ENCODE results near the gene NOP16. TPM values are rescaled to one million over a fixed set of nuclear protein-coding genes. Genes with fewer than 3 reads are reported as not detected.
A peak's percentile ranks its signal among the peaks of the same experiment; 100 is the strongest.

The NOP16 gene
- total RNA-seq, 1 experiment from 2014 or later, result 146 TPM

GRCh38 chr5:176381423-176381822 is 7.0 kb downstream of the NOP16 start:
- no peaks in the 10 kb centered on the region for H3K9me3 ChIP-seq
- no peaks in the 10 kb centered on the region for H3K27me3 ChIP-seq
- peaks cover 71% of the 10 kb centered on the region for H3K36me3 ChIP-seq
- DNase-seq, result no peak
- H3K4me3 ChIP-seq, result no peak overlapping the region

- Histone ChIP-seq H3K27me3 (no peaks in the 10 kb centered on the region), H3K9me3 (no peaks in the 10 kb centered on the region), H3K4me3 (no peak overlapping the region), H3K36me3 (peaks cover 56% of the 10 kb centered on the region)
- no peak for DNase-seq
These were observed 8.5 kb downstream of the NOP16 start for GRCh38 chr5:176379881-176380280.

GRCh38 chr5:176373100-176373818 is 15.1 kb downstream of the NOP16 start:
- Histone ChIP-seq H3K4me3 (no peak overlapping the region), H3K9me3 (no peaks in the 10 kb centered on the region), H3K36me3 (no peaks in the 10 kb centered on the region; the same call in none of the 2 replicates), H3K27me3 (no peaks in the 10 kb centered on the region)
- no peak for DNase-seq

GRCh38 chr5:176371621-176372539 is 16.5 kb downstream of the NOP16 start:
- no peak for DNase-seq
- Histone ChIP-seq H3K4me3 (no peak overlapping the region), H3K27me3 (no peaks in the 10 kb centered on the region), H3K36me3 (no peaks in the 10 kb centered on the region; the same call in 1 of the 2 replicates), H3K9me3 (no peaks in the 10 kb centered on the region)

GRCh38 chr5:176369934-176370711 is 18.3 kb downstream of the NOP16 start:
- H3K4me3 ChIP-seq, result no peak overlapping the region
- no peaks in the 10 kb centered on the region for H3K9me3 ChIP-seq
- H3K36me3 ChIP-seq, result no peaks in the 10 kb centered on the region; the same call in 1 of the 2 replicates
- H3K27me3 ChIP-seq, result peaks cover 6% of the 10 kb centered on the region
- no peak for DNase-seq

GRCh38 chr5:176368726-176369125 is 19.7 kb downstream of the NOP16 start:
- no peak overlapping the region for H3K4me3 ChIP-seq
- no peaks in the 10 kb centered on the region; the same call in 1 of the 2 replicates for H3K36me3 ChIP-seq
- no peak for DNase-seq
- H3K27me3 ChIP-seq, result peaks cover 6% of the 10 kb centered on the region
- no peaks in the 10 kb centered on the region for H3K9me3 ChIP-seq

- Histone ChIP-seq H3K4me3 (peak overlapping the region; percentile 41), H3K27me3 (peaks cover 6% of the 10 kb centered on the region), H3K36me3 (peaks cover 2% of the 10 kb centered on the region; the same call in 1 of the 2 replicates), H3K9me3 (no peaks in the 10 kb centered on the region)
- no peak for DNase-seq
These were observed 22.0 kb downstream of the NOP16 start for GRCh38 chr5:176366232-176366894.

GRCh38 chr5:176365351-176366231 is 22.8 kb downstream of the NOP16 start, which contains the start of gene ARL10:
Gene ARL10 (plus strand): TSS chr5:176365487. CDS start chr5:176365564, 77 bp downstream.
- no peaks in the 10 kb centered on the region for H3K9me3 ChIP-seq
- DNase-seq, result peak; percentile 28
- H3K27me3 ChIP-seq, result peaks cover 6% of the 10 kb centered on the region
- peak within 1 kb of the TSS; percentile 41 for H3K4me3 ChIP-seq
- peaks cover 4% of the 10 kb centered on the region; the same call in 1 of the 2 replicates for H3K36me3 ChIP-seq

- Histone ChIP-seq H3K36me3 (peaks cover 4% of the 10 kb centered on the region), H3K9me3 (no peaks in the 10 kb centered on the region), H3K4me3 (peak overlapping the region; percentile 41), H3K27me3 (peaks cover 6% of the 10 kb centered on the region)
- DNase-seq, result no peak
These were observed 23.5 kb downstream of the NOP16 start for GRCh38 chr5:176364765-176365350.

GRCh38 chr5:176362233-176362490 is 26.2 kb downstream of the NOP16 start:
- no peaks in the 10 kb centered on the region for H3K9me3 ChIP-seq
- DNase-seq, result no peak
- peaks cover 6% of the 10 kb centered on the region for H3K27me3 ChIP-seq
- H3K4me3 ChIP-seq, result peak overlapping the region; percentile 95
- H3K36me3 ChIP-seq, result peaks cover 28% of the 10 kb centered on the region

- Histone ChIP-seq H3K9me3 (no peaks in the 10 kb centered on the region), H3K4me3 (peak within 1 kb of the TSS; percentile 95), H3K27me3 (peaks cover 6% of the 10 kb centered on the region), H3K36me3 (peaks cover 32% of the 10 kb centered on the region)
- DNase-seq, result peak; percentile 98
These were observed 26.8 kb downstream of the NOP16 start, which contains the start of gene KIAA1191 for GRCh38 chr5:176361437-176362232. Gene KIAA1191 (minus strand): TSS chr5:176361764. CDS start chr5:176359508, 2,256 bp downstream.

- DNase-seq, result peak; percentile 34
- H3K27me3 ChIP-seq, result peaks cover 5% of the 10 kb centered on the region
These were observed 27.4 kb downstream of the NOP16 start for GRCh38 chr5:176360894-176361436.

GRCh38 chr5:176359658-176360057 is 28.7 kb downstream of the NOP16 start:
- peak; percentile 31 for DNase-seq
- Histone ChIP-seq H3K9me3 (no peaks in the 10 kb centered on the region), H3K36me3 (peaks cover 50% of the 10 kb centered on the region), H3K4me3 (no peak overlapping the region; the same call in 1 of the 2 replicates), H3K27me3 (no peaks in the 10 kb centered on the region)

More at GRCh38 chr5:176360894-176361436, 27.4 kb downstream of the NOP16 start:
- peak overlapping the region; percentile 95 for H3K4me3 ChIP-seq
- H3K9me3 ChIP-seq, result no peaks in the 10 kb centered on the region
- H3K36me3 ChIP-seq, result peaks cover 39% of the 10 kb centered on the region

GRCh38 chr5:176356179-176356566 is 32.2 kb downstream of the NOP16 start:
- H3K36me3 ChIP-seq, result peaks cover 81% of the 10 kb centered on the region

More at GRCh38 chr5:176356179-176356566, 32.2 kb downstream of the NOP16 start:
- Histone ChIP-seq H3K27me3 (no peaks in the 10 kb centered on the region), H3K9me3 (no peaks in the 10 kb centered on the region), H3K4me3 (no peak overlapping the region)
- no peak for DNase-seq

Measured in MG63 (cell line).